ENCODE data around the gene PFKL. TPM values are rescaled to one million over a fixed set of nuclear protein-coding genes. Genes with fewer than 3 reads are reported as not detected.

The PFKL gene
- total RNA-seq, 2 donors from 2014 or later, result 88.8 to 223 TPM

DNA sequence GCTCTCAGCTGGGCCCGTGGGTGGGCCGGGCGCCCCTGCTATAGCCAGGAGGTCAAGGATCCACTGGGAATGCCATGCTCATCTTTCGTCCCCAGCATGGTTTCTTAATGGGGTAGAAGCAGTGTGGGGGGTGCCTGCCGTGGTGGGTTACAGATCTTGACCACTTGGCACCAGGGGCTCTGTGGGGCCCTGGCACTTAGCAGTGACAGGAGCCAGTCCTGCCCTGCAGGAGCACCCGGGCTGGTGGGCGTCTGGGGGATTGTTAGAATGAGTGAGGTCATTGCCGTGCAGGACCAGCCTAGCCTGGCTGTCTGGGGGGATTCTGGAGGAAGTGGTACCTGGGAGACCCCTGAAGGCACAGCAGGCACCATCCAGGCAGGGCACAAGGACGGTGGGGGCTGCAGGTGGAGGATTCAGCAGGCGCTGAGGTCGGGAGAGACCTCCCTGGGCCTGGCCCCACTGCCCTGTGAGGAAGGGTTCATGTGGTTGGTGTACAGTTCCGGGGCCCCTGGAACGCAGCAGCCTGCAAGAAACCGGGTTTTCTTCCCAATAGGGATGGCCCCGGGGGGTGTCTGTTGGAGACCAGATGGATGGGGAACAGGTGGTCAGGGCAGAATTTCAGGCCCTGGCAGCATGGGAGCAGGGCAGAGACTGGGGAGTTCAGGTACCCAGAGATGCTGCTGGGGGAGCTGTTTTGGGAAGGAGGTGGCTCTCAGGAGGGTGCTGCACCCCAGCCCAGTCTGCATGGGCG lies 9.4 kb upstream of the PFKL start:
- no peak for ATAC-seq
- Mint-ChIP-seq H3K27ac (peak overlapping the region in 1 of 2 donors; percentile 44), H3K9me3 (no peaks in the 10 kb centered on the region), H3K36me3 (no peaks in the 10 kb centered on the region)
- no peak for DNase-seq (ENCODE audit: low spot score in 2 of 2)

DNA sequence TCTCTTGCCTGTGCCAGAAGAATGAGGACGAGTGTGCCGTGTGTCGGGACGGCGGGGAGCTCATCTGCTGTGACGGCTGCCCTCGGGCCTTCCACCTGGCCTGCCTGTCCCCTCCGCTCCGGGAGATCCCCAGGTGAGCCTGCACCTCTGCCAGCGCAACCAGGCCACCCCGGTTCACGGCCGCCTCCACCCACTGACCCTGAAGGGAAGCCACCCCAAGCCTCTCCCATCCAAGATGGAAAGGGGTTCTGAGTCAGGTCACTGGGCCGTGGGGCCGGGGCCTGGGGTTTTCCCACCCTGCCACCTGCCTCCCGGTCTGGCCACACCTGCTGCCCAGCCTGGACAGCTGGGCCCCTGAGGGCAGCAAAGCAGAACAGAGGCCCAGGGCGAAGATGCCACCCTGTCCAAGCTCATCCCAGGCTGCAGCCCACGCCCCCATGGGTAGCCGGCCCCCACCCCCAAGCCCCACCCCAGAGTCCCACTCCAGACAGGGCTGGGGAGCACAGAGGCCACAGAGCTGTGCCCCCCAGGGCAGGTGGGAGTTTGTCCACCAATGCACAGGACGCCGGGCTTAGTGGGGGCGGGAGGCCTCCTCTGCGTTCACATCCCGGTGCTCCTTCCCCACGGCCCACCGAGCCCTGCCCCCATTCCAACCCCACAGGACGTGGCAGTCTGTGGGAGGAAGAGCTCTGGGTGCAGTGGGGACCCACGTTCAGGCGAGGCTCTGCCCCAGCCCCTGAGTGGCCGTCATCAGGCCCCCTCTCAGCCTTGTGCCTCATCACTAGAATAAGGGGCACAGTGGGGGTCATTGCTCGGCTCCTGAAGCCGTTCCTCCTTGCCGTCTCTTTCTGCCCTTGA lies 8.5 kb upstream of the PFKL start:
- DNase-seq (ENCODE audit: low spot score in 2 of 2) (no peak), ATAC-seq (no peak)
- no peaks in the 10 kb centered on the region for H3K36me3 Mint-ChIP-seq
- no peak overlapping the region for H3K27ac Mint-ChIP-seq
- H3K9me3 Mint-ChIP-seq, result no peaks in the 10 kb centered on the region

DNA sequence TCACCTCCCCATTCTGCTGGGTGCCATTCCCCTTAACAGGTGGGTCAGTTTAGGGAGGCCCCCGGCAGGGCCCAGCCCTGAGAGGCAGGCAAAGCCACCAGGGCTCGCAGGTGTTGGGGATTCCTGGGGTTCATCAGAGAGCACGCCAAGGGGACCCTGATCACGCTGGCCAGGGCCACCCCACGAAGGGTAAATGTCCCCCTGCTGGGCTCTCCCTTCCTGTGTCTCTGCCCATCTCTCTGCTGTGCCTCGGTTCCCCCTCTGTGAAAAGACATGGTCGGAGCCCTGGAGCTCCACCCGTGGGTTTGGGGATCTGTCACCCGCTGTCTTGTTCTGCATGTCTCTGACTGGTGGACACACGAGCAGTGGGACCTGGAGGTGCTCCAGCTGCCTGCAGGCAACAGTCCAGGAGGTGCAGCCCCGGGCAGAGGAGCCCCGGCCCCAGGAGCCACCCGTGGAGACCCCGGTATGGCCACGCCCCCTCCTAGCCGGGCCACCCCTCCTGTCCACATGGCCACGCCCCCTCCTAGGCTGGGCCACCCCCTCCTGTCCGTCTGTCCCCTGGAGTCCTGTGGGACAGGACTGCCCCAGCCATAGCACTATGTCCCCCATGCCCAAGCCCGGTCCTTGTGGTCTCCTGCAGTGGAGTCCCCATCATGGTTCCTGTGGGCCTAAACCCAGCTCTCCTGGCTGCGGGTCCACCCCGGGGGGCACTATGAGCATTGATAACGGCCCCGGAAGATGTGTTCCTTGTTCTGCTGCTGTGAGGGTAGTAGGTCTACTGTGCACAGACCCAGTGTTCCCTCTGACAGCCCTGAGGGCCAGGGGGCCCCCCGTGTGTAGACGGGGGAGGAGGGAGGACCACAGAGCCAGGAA lies 7.7 kb upstream of the PFKL start:
- H3K27ac Mint-ChIP-seq, result no peak overlapping the region
- no peaks in the 10 kb centered on the region for H3K9me3 Mint-ChIP-seq
- DNase-seq (ENCODE audit: low spot score in 2 of 2) (no peak), ATAC-seq (no peak)
- H3K36me3 Mint-ChIP-seq, result no peaks in the 10 kb centered on the region

DNA sequence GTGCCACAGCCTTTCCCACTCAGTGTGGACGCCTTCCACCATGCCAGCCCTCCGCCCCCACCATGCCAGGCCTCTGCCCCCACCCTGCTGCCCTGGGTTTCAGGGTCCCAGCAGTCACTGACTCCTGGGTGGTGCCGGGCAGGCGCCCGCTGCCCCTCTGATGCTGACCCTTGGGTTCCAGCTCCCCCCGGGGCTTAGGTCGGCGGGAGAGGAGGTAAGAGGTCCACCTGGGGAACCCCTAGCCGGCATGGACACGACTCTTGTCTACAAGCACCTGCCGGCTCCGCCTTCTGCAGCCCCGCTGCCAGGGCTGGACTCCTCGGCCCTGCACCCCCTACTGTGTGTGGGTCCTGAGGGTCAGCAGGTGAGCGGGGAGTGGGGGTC lies 7.0 kb upstream of the PFKL start:
- DNase-seq (ENCODE audit: low spot score in 2 of 2), result no peak
- H3K9me3 Mint-ChIP-seq, result no peaks in the 10 kb centered on the region
- no peak overlapping the region for H3K27ac Mint-ChIP-seq
- no peak for ATAC-seq
- no peaks in the 10 kb centered on the region for H3K36me3 Mint-ChIP-seq

DNA sequence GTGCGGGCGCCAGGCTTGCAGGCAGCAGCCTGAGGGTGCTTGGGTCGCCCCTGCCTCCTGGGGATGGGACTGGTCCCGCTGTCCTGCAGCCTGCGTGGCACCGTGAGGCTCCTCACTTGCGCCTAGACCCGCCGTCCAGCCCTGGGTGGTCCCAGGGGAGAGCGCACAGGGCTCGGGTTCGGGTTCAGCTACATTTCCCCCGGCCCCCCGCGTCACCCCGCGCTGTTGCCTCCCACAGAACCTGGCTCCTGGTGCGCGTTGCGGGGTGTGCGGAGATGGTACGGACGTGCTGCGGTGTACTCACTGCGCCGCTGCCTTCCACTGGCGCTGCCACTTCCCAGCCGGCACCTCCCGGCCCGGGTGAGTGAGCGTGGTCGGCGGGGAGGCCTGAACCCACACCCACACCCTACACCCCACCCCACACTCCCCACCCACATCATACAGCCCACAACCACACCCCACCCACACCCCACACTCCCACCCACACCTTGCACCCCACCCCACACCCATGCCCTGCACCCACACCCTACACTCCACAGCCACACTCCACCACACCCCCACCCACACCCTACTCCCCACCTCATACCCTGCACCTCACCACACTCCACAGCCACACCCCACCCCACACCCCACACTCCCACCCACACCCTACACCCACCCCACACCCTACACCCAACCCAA lies 6.2 kb upstream of the PFKL start:
- ATAC-seq (no peak), DNase-seq (ENCODE audit: low spot score in 2 of 2) (no peak)
- Mint-ChIP-seq H3K9me3 (no peaks in the 10 kb centered on the region), H3K27ac (no peak overlapping the region), H3K36me3 (no peaks in the 10 kb centered on the region)

DNA sequence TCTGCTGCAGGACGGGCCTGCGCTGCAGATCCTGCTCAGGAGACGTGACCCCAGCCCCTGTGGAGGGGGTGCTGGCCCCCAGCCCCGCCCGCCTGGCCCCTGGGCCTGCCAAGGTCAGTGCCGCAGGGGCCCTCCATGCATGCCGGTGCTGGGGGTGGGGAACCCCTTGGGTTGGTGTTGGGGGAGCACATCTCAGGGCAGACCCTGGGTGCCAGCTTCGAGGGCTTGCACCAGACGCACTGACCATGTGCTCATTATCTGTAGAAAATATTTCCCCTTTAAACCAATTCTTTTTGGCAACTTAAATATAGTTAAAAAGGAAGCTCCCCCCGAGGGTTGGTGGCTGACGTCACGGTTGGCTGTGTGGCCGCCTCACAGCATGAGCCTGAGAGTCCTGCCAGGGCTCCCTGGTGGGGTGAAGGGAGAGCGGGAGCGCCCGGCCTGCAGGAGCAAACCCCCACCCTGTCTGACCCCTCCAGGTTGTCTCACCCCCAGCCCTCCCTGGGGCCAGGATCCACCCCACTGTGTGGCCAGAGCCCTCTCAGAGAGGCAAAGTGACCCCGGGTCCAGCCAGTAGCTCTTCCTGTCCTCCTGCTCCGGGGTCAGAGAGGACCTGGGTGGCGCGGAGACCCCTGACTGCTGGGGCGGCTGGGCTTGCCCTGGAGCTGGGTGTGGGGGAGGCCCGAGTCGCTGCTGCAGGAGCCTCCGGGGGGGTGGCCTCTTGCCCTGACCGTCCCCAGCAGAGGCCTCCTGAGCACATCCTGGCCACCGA lies 5.3 kb upstream of the PFKL start:
- H3K27ac Mint-ChIP-seq, result no peak overlapping the region

DNA sequence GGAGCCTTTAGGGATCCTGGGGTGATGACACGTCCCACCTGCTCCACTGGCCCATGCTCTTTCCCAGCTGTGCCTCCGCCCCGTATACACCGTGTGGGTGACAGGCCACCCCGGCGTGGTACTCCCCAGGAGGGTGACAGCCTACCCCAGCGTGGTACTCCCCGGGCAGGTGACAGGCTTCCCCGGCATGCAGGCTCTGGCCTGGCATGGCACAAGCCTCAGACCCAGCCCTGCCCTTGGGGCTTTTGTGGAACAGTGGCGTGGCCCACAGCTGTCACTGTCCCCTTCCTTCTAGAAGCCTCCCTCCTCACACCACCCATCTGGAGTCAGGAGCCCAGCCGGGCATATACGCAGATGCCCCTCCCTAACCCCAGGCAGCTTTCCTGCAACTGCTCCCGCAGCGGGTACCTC lies 4.7 kb upstream of the PFKL start:
- no peak for DNase-seq (ENCODE audit: low spot score in 2 of 2)
- H3K9me3 Mint-ChIP-seq, result no peaks in the 10 kb centered on the region
- ATAC-seq, result no peak
- no peak overlapping the region for H3K27ac Mint-ChIP-seq
- no peaks in the 10 kb centered on the region for H3K36me3 Mint-ChIP-seq

More for the DNA sequence above, 5.3 kb upstream of the PFKL start:
- DNase-seq (ENCODE audit: low spot score in 2 of 2), result no peak
- no peak for ATAC-seq
- Mint-ChIP-seq H3K9me3 (no peaks in the 10 kb centered on the region), H3K36me3 (no peaks in the 10 kb centered on the region)

DNA sequence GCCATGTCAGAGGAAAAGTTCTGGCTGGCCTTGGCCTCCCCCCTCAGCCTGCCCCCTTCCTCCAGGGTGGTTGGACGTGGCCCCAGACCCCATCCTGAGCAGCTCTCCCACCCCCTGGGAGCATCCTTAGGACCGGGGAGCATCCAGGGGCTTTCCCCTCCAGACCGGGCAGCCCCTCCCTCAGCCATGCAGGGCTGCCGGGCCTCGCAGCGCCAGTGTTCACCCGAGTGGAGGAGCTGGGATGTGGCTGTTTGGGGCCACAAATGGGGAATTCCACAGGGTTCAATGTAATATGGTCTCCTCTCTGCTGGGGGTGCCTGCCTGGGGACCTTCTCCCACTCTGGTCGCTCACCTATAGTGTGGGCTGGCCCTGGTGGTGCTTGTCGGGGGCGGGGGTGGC lies 4.2 kb upstream of the PFKL start:
- ATAC-seq (no peak), DNase-seq (ENCODE audit: low spot score in 2 of 2) (no peak)
- no peaks in the 10 kb centered on the region for H3K9me3 Mint-ChIP-seq
- no peaks in the 10 kb centered on the region for H3K36me3 Mint-ChIP-seq
- no peak overlapping the region for H3K27ac Mint-ChIP-seq

DNA sequence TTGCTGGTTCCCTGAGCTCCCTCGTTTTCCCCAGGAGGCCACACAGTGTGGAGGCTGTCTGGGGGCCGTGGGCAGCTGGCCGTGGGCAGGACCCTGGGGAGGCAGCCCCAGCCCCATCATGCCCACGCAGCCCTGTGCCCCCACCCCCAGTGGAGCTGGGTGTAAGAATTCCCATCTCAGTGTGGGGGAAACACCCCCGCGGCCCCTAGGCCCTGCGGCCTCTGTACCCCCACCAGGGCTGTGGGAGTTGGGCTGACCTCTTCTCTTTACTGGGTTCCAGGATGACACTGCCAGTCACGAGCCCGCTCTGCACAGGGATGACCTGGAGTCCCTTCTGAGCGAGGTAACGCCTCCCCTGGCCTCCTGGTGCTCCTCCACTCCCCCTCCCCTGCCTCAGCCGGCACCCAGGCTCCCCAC lies 3.7 kb upstream of the PFKL start:
- ATAC-seq, result no peak
- no peaks in the 10 kb centered on the region for H3K36me3 Mint-ChIP-seq
- H3K9me3 Mint-ChIP-seq, result no peaks in the 10 kb centered on the region
- no peak for DNase-seq (ENCODE audit: low spot score in 2 of 2)
- no peak overlapping the region for H3K27ac Mint-ChIP-seq

DNA sequence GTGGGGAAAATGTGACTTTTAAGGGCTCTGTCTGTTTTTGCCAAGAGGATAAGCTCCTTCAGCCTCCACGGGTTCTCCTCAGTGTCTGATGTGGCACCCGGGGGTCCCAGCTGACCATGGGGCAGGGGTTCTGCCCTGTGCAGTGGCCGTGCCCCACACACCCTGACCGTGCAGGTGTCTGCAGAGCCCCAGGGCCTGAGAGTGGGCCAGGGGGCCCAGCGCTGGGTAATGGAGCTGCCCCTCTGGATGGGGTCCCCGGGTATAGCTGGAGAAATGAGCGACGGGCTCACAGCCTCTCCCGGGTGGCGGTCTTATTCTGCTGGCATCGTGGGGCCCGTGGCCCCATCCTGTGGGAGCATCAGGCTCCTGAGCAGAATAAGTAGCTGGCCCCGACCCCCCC lies 2.9 kb upstream of the PFKL start:
- Mint-ChIP-seq H3K27ac (no peak overlapping the region), H3K9me3 (no peaks in the 10 kb centered on the region), H3K36me3 (no peaks in the 10 kb centered on the region)
- DNase-seq (ENCODE audit: low spot score in 2 of 2), result no peak
- ATAC-seq, result no peak

DNA sequence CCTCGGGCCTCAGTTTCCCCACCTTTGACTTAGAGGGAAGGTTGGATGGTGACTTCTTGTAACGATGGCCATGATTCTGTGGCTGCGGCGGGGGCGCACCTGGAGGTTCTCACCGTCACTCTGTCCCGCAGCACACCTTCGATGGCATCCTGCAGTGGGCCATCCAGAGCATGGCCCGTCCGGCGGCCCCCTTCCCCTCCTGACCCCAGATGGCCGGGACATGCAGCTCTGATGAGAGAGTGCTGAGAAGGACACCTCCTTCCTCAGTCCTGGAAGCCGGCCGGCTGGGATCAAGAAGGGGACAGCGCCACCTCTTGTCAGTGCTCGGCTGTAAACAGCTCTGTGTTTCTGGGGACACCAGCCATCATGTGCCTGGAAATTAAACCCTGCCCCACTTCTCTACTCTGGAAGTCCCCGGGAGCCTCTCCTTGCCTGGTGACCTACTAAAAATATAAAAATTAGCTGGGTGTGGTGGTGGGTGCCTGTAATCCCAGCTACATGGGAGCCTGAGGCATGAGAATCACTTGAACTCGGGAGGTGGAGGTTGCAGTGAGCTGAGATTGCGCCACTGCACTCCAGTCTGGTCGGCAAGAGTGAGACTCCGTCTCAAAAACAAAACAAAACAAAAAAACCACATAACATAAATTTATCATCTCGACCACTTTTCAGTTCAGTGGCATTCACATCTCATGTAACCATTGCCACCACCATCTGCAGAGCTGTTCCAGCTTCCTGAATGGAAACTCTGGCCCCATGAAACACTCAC lies 2.1 kb upstream of the PFKL start:
- DNase-seq (ENCODE audit: low spot score in 2 of 2) (peak; percentile 72 to 75), ATAC-seq (peak; percentile 49 to 53)
- no peaks in the 10 kb centered on the region for H3K36me3 Mint-ChIP-seq
- H3K27ac Mint-ChIP-seq, result peak overlapping the region; percentile 14 to 83
- no peaks in the 10 kb centered on the region for H3K9me3 Mint-ChIP-seq

DNA sequence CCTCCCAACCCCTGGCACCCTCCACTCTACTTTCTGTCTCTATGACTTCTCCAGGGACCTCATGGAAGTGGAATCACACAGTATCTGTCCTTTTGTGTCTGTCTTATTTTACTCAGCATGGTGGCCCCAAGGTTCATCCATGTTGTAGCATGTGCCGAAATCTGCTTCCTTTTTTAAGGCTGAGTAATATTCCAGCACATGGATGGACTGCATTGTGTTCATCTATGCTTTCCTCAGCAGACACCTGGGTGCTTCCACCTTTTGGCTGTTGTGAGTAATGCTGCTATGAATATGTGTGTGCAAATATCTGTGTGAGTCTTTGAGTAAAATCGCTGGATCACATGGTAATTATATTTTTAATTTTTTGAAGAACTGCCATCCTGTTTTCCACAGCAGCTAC lies 1.6 kb upstream of the PFKL start:
- ATAC-seq (no peak), DNase-seq (ENCODE audit: low spot score in 2 of 2) (no peak)
- Mint-ChIP-seq H3K27ac (peak overlapping the region; percentile 47 to 83), H3K9me3 (no peaks in the 10 kb centered on the region), H3K36me3 (no peaks in the 10 kb centered on the region)

DNA sequence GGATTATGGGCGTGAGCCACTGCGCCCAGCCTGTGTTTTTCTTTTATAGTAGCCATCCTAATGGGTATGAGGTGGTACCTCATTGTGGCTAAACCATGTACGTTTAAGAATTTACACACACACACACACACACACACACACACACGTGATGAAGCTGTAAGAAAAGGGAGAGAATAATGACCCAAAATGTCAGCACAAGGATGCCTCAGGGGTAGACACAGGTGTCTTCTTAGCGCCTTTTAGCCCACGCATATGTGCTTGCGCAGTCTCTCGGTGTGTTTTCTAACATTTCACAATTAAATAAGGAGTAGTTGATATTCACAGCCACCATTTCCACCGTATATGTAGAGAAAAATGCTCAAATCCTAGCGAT lies 782 bp upstream of the PFKL start:
- H3K36me3 Mint-ChIP-seq, result no peaks in the 10 kb centered on the region
- ATAC-seq (peak in 1 of 2 donors; percentile 2), DNase-seq (ENCODE audit: low spot score in 2 of 2) (no peak)
- H3K27ac Mint-ChIP-seq, result peak overlapping the region; percentile 83 to 86
- H3K9me3 Mint-ChIP-seq, result no peaks in the 10 kb centered on the region

DNA sequence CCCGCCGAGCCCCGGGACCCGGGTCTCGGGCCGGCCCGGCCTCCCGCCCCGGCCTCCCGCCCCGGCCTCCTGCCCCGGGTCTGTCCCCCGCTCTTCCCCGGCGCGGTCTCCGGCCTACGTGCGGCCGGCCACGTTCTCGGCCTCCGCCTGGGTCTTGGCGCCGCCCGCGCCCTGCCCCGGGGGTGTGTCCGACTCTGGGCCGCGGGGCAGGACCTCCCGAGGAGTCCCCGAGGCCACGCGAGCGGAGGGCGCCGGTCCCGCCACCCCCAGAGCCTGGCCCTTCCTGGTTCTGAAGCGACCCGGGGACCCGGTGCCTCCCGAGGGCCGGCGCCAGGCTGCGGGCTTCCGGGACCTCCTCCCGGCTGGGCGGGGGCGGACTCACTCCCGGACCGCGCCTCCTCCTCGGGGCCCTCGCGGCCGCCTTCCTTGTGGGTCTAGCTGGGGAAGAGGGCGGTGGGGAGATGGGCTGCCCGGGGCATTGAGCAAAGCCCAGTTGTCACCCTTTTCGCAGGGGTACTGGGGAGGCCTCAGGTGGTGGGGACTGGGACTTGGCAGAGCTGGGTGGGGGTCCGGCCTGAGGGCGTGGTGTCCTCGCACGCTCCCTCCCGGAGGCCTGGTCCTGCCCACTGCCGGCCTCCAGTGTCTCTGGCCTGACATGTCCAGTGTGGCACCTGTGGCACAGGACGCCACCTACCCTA lies 558 bp downstream of the PFKL start:
- H3K27ac Mint-ChIP-seq, result peak overlapping the region; percentile 74 to 93
- peak; percentile 50 to 59 for ATAC-seq
- H3K9me3 Mint-ChIP-seq, result no peaks in the 10 kb centered on the region
- peak; percentile 68 to 72 for DNase-seq (ENCODE audit: low spot score in 2 of 2)
- H3K36me3 Mint-ChIP-seq, result no peaks in the 10 kb centered on the region

DNA sequence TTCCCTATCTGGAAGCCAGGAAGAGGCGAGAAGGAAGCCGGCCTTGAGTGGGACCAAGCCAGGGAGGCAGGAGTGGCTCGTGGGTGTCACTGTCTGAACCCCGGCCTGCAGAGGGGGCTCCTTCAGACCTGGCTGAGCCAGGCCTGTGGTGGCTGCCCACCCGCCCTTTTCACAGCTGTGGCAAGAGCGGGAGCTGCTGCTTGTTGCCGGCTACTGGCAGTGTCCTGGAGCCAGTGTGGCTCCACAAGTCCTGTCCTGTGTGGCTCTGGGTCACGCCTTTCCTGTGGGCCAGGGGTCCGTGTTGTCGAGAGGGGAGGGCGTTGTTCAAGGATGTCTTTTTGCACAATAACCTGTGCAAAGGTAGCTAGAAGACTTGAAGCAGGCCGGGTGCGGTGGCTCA lies 1.3 kb downstream of the PFKL start:
- Mint-ChIP-seq H3K27ac (peak overlapping the region; percentile 74 to 93), H3K9me3 (no peaks in the 10 kb centered on the region), H3K36me3 (no peaks in the 10 kb centered on the region)
- DNase-seq (ENCODE audit: low spot score in 2 of 2), result no peak
- ATAC-seq, result no peak

All from activated naive CD4-positive, alpha-beta T cell treated with anti-CD3 and anti-CD28 coated beads, Interleukin-2, amount 50 U/mL, for 72 hours (primary cell).